T-cell (primary cell): ENCODE measurements around the gene HGD. TPM values are rescaled to one million over a fixed set of nuclear protein-coding genes. Genes with fewer than 3 reads are reported as not detected.
A peak's percentile ranks its signal among the peaks of the same experiment; 100 is the strongest.
"Not testable (repeated sequence)": the region's sequence is repeated elsewhere in the genome, so short reads cannot be mapped to it uniquely, and the experiment has no call there.

Experiments used
- ATAC-seq, 4 experiments: fragments of 200-7000 bp in 3 of 4; fragments of 150-1000 bp in 1 of 4; cut with Tn5 transposase; replicated peaks in 1 of 4; 1 replicate in 3 of 4; 2 replicates in 1 of 4; pipeline ENCODE4 v1.10.0; 2021; ENCODE audit warnings: moderate library complexity in 3 of 4, mild to moderate bottlenecking in 2 of 4, moderate number of reproducible peaks in 1 of 4
- CTCF ChIA-PET, 2 donors: fragments of 300-600 bp; sonication (Branson Sonifier 250); formaldehyde crosslinking; loops; one replicate each; lab custom pipeline; 2022; ENCODE audit warnings: antibody characterized with exemption in 2 of 2; lab: Charles Lee
- POLR2A ChIA-PET, 2 donors: fragments of 300-600 bp; sonication (Branson Sonifier 250); formaldehyde crosslinking; loops; one replicate each; lab custom pipeline; 2022; ENCODE audit warnings: antibody characterized with exemption in 2 of 2; lab: Charles Lee
- DNase-seq, 35 experiments: peaks; one replicate each; pipeline versions ENCODE4 v3.0.0 to v3.0.0-alpha.2; 2013 to 2023
- H3K27ac ChIP-seq: one replicate; pipeline ENCODE4 v1.5.1; 2013; ENCODE audit warnings: low read length
- H3K27me3 ChIP-seq, 2 experiments: replicated peaks in 1 of 2; 1 replicate in 1 of 2; 2 replicates in 1 of 2; pipeline versions ENCODE4 v1.6.1 to v1.7.0; 2013; ENCODE audit warnings: low read length in 1 of 2, mixed read lengths in 1 of 2; ENCODE audit not compliant: control insufficient read depth in 2 of 2, insufficient read depth in 2 of 2; ENCODE audit errors: extremely low read depth in 1 of 2
- H3K36me3 ChIP-seq, 2 donors: 1 replicate in 1 of 2; 2 replicates in 1 of 2; pipeline versions ENCODE4 v1.6.1 to v1.7.0; 2013; ENCODE audit warnings: low read length in 1 of 2; ENCODE audit not compliant: control insufficient read depth in 2 of 2, insufficient read depth in 1 of 2; ENCODE audit errors: extremely low read depth in 1 of 2
- H3K4me1 ChIP-seq, 2 experiments: 1 replicate in 1 of 2; 2 replicates in 1 of 2; pipeline versions ENCODE4 v1.6.1 to v1.7.0; 2013; ENCODE audit warnings: low read length in 2 of 2, mixed read lengths in 1 of 2; ENCODE audit not compliant: insufficient read depth in 2 of 2, control insufficient read depth in 1 of 2; ENCODE audit errors: extremely low read depth in 1 of 2
- H3K4me3 ChIP-seq, 2 donors: 1 replicate in 1 of 2; 2 replicates in 1 of 2; pipeline versions ENCODE4 v1.5.1 to v1.7.0; 2013; ENCODE audit warnings: mild to moderate bottlenecking in 2 of 2, low read length in 1 of 2, moderate library complexity in 1 of 2; ENCODE audit not compliant: control insufficient read depth in 1 of 2; ENCODE audit errors: extremely low read depth in 1 of 2
- H3K9me3 ChIP-seq: 2 replicates; pipeline ENCODE4 v1.7.0; 2013
- H3K27ac Mint-ChIP-seq, 2 donors: one replicate each; pipeline ENCODE4 v1.8.0; 2020 to 2021; ENCODE audit warnings: mild to moderate bottlenecking in 2 of 2, mixed read lengths in 2 of 2
- H3K27me3 Mint-ChIP-seq, 2 donors: one replicate each; pipeline ENCODE4 v1.8.0; 2021 to 2022; ENCODE audit warnings: mixed read lengths in 2 of 2
- H3K36me3 Mint-ChIP-seq: one replicate; pipeline ENCODE4 v1.8.0; 2021; ENCODE audit warnings: mixed read lengths
- H3K4me1 Mint-ChIP-seq, 3 donors: one replicate each; pipeline ENCODE4 v1.8.0; 2020 to 2022; ENCODE audit warnings: mixed read lengths in 3 of 3, mild to moderate bottlenecking in 1 of 3
- H3K4me3 Mint-ChIP-seq, 3 donors: one replicate each; pipeline ENCODE4 v1.8.0; 2020 to 2022; ENCODE audit warnings: mild to moderate bottlenecking in 3 of 3, mixed read lengths in 3 of 3, moderate library complexity in 3 of 3
- H3K9me3 Mint-ChIP-seq, 3 donors: one replicate each; pipeline ENCODE4 v1.8.0; 2020 to 2022; ENCODE audit warnings: mixed read lengths in 3 of 3
- WGBS: methylation state at CpG from one replicate; pipeline ENCODE4 v1.1.5; 2013; ENCODE audit warnings: missing lambda C conversion rate; ENCODE audit not compliant: insufficient coverage; 5-methylcytosine and 5-hydroxymethylcytosine counted together
- total RNA-seq, 35 experiments: library from RNA in 6 of 35; stranded (reverse) in 6 of 35; fragments of 120-200 nt in 1 of 35; gene quantifications; one replicate each; pipeline versions ENCODE4 v1.2.1 to v1.2.4 and lab custom pipeline; 2013 to 2026

HGD gene, protein sequence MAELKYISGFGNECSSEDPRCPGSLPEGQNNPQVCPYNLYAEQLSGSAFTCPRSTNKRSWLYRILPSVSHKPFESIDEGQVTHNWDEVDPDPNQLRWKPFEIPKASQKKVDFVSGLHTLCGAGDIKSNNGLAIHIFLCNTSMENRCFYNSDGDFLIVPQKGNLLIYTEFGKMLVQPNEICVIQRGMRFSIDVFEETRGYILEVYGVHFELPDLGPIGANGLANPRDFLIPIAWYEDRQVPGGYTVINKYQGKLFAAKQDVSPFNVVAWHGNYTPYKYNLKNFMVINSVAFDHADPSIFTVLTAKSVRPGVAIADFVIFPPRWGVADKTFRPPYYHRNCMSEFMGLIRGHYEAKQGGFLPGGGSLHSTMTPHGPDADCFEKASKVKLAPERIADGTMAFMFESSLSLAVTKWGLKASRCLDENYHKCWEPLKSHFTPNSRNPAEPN
- total RNA-seq, result 1 to 10 TPM; 1.5 to 4.1 (median 2.6) TPM
- 1.6 TPM for total RNA-seq (2013)
- total RNA-seq (lab: John Stamatoyannopoulos, UW), result 0.16 to 3.6 (median 0.76) reads per million in 29 experiments

DNA sequence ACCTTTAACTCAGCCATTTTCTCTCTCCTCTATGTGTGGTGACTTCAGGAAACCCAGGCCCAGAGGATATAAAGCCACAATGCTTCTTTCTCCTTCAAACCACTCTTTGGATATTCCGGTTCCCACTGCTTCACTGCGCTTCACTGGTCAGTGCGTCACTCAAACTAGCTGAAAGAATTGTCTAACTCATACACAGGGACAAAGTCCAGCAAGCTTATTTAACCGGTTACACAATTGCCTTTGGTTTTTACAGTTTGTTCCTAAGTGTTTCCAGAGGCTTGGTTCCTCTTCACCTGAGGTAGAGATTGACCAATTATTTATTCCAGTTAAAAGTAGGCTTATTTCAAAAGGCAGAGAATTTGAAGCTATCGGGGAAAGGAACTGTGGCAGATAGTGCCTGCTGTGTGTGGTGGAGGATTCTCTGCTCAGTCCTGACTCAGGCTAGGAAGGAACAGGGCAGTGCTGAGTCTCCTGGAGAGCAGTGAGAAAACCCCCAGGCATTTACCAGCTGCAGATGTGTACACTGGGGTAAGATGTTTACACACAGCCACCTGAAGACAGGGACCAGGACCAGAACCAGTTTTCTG is at the start of gene HGD:
HGD (minus strand) TSS at position 145 of the 587 bp plus-strand sequence; CDS start at position 17, 128 bp downstream.
- POLR2A ChIA-PET, result no interaction called here
- Mint-ChIP-seq H3K9me3 (peaks cover 0 to 5% (median 2%) of the 10 kb centered on the region in 3 donors), H3K4me3 (no peak within 1 kb of the TSS), H3K27me3 (no peaks in the 10 kb centered on the region), H3K27ac (no peak within 1 kb of the TSS), H3K36me3 (peaks cover 17% of the 10 kb centered on the region), H3K4me1 (peaks cover 4 to 6% (median 5%) of the 10 kb centered on the region in 3 donors)
- CTCF ChIA-PET, result interaction anchor here in 1 of 2 donors (0.7 kb wide), 1 partner anchor 57 kb away, joined by 3 read pairs; no protein-coding TSS in a partner anchor
- Histone ChIP-seq H3K4me3 (no peak within 1 kb of the TSS), H3K9me3 (no peaks in the 10 kb centered on the region), H3K27me3 (no peaks in the 10 kb centered on the region), H3K36me3 (no peaks in the 10 kb centered on the region), H3K27ac (no peak within 1 kb of the TSS), H3K4me1 (no peaks in the 10 kb centered on the region)
- DNase-seq (no peak), ATAC-seq (no peak)
- WGBS, result 100% methylated on average over 3 of the region's 5 CpGs

DNA sequence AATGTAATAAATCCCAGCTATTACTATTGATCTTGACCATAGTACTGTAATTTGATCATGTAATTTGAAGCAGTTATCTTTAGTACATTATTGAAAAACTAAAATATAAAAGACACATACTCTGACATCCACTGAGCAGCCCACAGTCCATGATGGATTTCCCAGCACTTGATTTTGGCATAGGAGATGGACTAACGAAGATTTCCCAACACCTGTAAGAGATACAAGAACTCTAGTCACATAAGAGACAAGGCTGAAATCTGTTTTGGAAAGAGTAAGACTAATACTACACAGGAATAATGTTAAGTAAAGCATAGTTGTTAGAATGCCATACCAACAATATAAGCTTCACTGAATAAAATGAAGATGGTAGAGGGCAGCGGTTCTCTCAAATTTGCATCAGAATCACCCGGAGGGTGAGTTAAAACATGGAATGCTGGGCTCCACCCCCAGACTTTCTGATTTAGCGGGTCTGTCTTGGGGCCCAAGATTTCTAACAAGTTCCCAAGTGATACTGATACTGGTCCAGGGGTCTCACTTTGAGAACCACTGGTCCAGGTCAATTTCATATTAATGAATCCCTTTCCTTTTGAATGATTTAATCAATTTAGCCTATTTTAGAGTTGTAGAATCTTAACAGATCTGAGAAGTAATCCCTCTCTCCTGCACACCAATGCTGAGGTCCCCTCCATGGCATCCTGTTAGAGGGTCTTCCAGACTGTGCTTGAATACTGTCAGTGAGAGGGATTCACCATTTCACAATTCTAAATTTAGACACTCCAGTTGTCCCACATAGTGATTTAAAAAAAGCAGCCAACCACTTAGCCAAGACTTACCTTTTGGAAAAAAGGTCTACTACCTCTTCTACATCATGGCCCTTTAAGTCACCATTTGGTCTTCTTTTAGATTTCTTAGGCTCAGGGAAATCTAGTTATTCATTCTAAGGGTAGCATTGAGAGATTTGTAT is 48.8 kb upstream of the HGD start:
- Histone ChIP-seq H3K9me3 (no peaks in the 10 kb centered on the region), H3K4me1 (no peaks in the 10 kb centered on the region), H3K27me3 (no peaks in the 10 kb centered on the region), H3K4me3 (no peak overlapping the region), H3K27ac (no peak overlapping the region), H3K36me3 (peaks cover 0 to 2% of the 10 kb centered on the region in 2 donors)
- WGBS, result 93% methylated on average over 2 of the region's 4 CpGs
- H3K4me3 Mint-ChIP-seq, result no peak overlapping the region
- peaks cover 4 to 8% (median 6%) of the 10 kb centered on the region in 3 donors for H3K9me3 Mint-ChIP-seq
- CTCF ChIA-PET, result interaction anchor here in 1 of 2 donors (0.5 to 0.8 kb wide), 3 partner anchors 13 to 1785 kb away, joined by 3 to 4 read pairs (median 3); no protein-coding TSS in a partner anchor
- ATAC-seq (no peak), DNase-seq (no peak)
- peaks cover 0 to 15% (median 14%) of the 10 kb centered on the region in 3 donors for H3K4me1 Mint-ChIP-seq
- H3K36me3 Mint-ChIP-seq, result peaks cover 33% of the 10 kb centered on the region
- POLR2A ChIA-PET, result no interaction called here
- H3K27me3 Mint-ChIP-seq, result no peaks in the 10 kb centered on the region
- H3K27ac Mint-ChIP-seq, result peak overlapping the region; percentile 62 to 76

DNA sequence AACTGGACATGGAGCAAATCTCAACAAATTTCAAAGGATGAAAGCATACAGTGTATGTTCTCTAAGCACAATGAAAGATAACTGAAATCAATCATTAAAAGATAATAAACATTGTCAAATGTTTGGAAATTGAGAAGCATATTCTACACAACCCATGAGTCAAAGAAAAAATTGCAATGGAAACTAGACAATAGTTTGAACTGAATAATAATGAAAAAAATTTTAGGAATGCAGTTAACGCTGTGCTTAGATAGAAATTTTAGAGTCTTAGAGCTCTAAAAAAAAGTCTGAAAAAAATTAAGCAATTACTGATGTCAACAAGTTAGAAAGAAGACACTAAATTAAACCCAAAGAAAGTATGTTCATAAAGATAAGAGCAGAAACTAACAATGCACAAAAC is 44.8 kb upstream of the HGD start:
- ChIA-PET POLR2A (no interaction called here), CTCF (no interaction called here)
- no peaks in the 10 kb centered on the region for H3K9me3 ChIP-seq
- H3K27ac ChIP-seq, result no peak overlapping the region
- no peak for DNase-seq
- H3K27me3 ChIP-seq, result no peaks in the 10 kb centered on the region
- H3K4me3 ChIP-seq, result no peak overlapping the region
- Mint-ChIP-seq H3K36me3 (peaks cover 44% of the 10 kb centered on the region), H3K4me3 (no peak overlapping the region), H3K9me3 (no peaks in the 10 kb centered on the region), H3K27ac (peak overlapping the region in 1 of 2 donors; percentile 37), H3K4me1 (peaks cover 0 to 18% (median 15%) of the 10 kb centered on the region in 3 donors), H3K27me3 (no peaks in the 10 kb centered on the region)
- no CpG with 5 or more reads among the region's 1 CpG for WGBS
- no peak for ATAC-seq
- H3K36me3 ChIP-seq, result peaks cover 0 to 2% of the 10 kb centered on the region in 2 donors
- no peaks in the 10 kb centered on the region for H3K4me1 ChIP-seq

DNA sequence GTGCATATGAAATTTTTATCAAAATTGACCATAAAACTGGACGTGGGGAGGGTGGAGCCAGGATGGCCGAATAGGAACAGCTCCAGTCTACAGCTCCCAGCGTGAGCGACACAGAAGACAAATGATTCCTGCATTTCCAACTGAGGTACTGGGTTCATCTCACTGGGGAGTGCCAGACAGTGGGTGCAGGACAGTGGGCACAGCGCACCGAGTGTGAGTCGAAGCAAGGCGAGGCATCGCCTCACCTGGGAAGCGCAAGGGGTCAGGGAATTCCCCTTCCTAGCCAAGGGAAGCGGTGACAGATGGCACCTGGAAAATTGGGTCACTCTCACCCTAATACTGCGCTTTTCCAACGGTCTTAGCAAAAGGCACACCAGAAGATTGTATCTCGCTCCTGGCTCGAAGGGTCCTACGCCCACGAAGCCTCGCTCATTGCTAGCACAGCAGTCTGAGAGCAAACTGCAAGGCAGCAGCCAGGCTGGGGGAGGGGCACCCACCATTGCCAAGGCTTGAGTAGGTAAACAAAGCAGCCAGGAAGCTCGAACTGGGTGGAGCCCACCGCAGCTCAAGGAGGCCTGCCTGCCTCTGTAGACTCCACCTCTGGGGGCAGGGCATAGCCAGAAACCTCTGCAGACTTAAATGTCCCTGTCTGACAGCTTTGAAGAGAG is 37.3 kb upstream of the HGD start:
- not testable (repeated sequence) for H3K9me3 ChIP-seq, H3K27me3 Mint-ChIP-seq, H3K9me3 Mint-ChIP-seq, H3K27me3 ChIP-seq, H3K36me3 ChIP-seq
- peaks cover 9 to 16% of the 10 kb centered on the region in 2 experiments for H3K4me1 ChIP-seq
- Mint-ChIP-seq H3K27ac (peak overlapping the region; percentile 94 to 98), H3K4me1 (peaks cover 40 to 47% (median 46%) of the 10 kb centered on the region in 3 donors), H3K36me3 (peaks cover 37% of the 10 kb centered on the region), H3K4me3 (peak overlapping the region; percentile 76 to 80 (median 79))
- DNase-seq (peak; percentile 64 to 92 (median 85)), ATAC-seq (peak; percentile 76 to 94 (median 90))
- H3K4me3 ChIP-seq, result peak overlapping the region; percentile 2 to 49
- 31% methylated on average over 18 of the region's 20 CpGs for WGBS
- ChIA-PET CTCF (interaction anchor here (1.0 to 1.6 kb wide), 4 partner anchors 21 to 124 kb away, joined by 3 to 10 read pairs (median 3); partner anchors contain the start of genes GTF2E1 (in 1 of the 2), NDUFB4 (in 1 of the 2) and RABL3 (in 1 of the 2)), POLR2A (interaction anchor here (0.6 to 2.3 kb wide), 3 partner anchors 22 to 124 kb away, joined by 3 to 8 read pairs (median 4); partner anchors contain the start of gene NDUFB4 (in 1 of the 2))
- peak overlapping the region; percentile 70 for H3K27ac ChIP-seq

DNA sequence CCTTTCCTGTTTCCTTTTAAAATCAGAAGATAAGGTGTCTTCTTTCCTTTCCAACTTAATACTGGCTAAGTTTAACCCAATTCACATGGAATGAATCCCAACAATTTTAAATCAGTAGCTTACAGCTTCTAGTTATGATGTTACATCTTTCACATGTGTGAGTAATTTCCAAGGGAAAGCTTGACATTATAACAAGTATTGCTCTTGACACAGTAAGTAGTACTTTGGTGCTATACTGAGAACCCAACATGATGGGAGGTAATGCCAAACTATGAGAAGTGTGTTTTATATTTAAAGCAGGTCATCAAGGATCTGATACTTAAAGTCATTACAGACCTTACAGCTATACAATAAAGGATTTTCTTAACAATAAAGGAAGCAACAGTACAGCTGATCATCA is 31.2 kb upstream of the HGD start:
- H3K4me1 Mint-ChIP-seq, result peaks cover 22 to 24% (median 23%) of the 10 kb centered on the region in 3 donors
- no peak overlapping the region for H3K4me3 Mint-ChIP-seq
- no peak for DNase-seq
- Histone ChIP-seq H3K4me3 (no peak overlapping the region), H3K27me3 (no peaks in the 10 kb centered on the region), H3K9me3 (no peaks in the 10 kb centered on the region), H3K4me1 (no peaks in the 10 kb centered on the region), H3K27ac (no peak overlapping the region), H3K36me3 (peaks cover 0 to 3% of the 10 kb centered on the region in 2 donors)
- peaks cover 0 to 4% (median 0%) of the 10 kb centered on the region in 3 donors for H3K9me3 Mint-ChIP-seq
- ChIA-PET CTCF (interaction anchor here (0.6 to 0.7 kb wide), 2 partner anchors 498 to 1419 kb away, joined by 4 to 5 read pairs; no protein-coding TSS in a partner anchor), POLR2A (interaction anchor here in 1 of 2 donors (0.7 kb wide), 1 partner anchor 1020 kb away, joined by 6 read pairs; no protein-coding TSS in a partner anchor)
- ATAC-seq, result no peak
- H3K27me3 Mint-ChIP-seq, result no peaks in the 10 kb centered on the region
- H3K36me3 Mint-ChIP-seq, result peaks cover 20% of the 10 kb centered on the region
- no peak overlapping the region for H3K27ac Mint-ChIP-seq
